Spleen (tissue), 11 donors: Measurements from ENCODE around the gene KIAA1614. TPM values are rescaled to one million over a fixed set of nuclear protein-coding genes. Genes with fewer than 3 reads are reported as not detected.

Source experiments
- DNase-seq: peaks from one replicate; pipeline ENCODE4 v3.0.0-alpha.2; 2020
- H3K27ac ChIP-seq, 8 donors: fragments of 200-600 bp; sonication (generic) in 7 of 8; 1 replicate in 4 of 8; 2 replicates in 4 of 8; pipeline versions ENCODE4 v1.5.0 to v1.8.0; 2016 to 2021; ENCODE audit warnings: inconsistent platforms in 4 of 8, mild to moderate bottlenecking in 4 of 8, moderate library complexity in 1 of 8
- H3K27me3 ChIP-seq, 7 donors: fragments of 200-600 bp; sonication (generic) in 6 of 7; replicated peaks in 1 of 7; 1 replicate in 4 of 7; 2 replicates in 3 of 7; pipeline versions ENCODE4 v1.5.0 to v1.8.0; 2016 to 2021; ENCODE audit warnings: inconsistent platforms in 3 of 7, mild to moderate bottlenecking in 1 of 7
- H3K36me3 ChIP-seq, 6 donors: fragments of 200-600 bp; sonication (generic) in 5 of 6; 1 replicate in 4 of 6; 2 replicates in 2 of 6; pipeline versions ENCODE4 v1.5.0 to v1.8.0; 2016 to 2021; ENCODE audit warnings: inconsistent platforms in 2 of 6
- H3K4me1 ChIP-seq, 6 donors: fragments of 200-600 bp; sonication (generic) in 5 of 6; 1 replicate in 3 of 6; 2 replicates in 3 of 6; pipeline versions ENCODE4 v1.5.0 to v1.8.0; 2016 to 2021; ENCODE audit warnings: inconsistent platforms in 3 of 6
- H3K4me3 ChIP-seq, 8 donors: fragments of 200-600 bp; sonication (generic) in 7 of 8; 1 replicate in 4 of 8; 2 replicates in 4 of 8; pipeline versions ENCODE4 v1.5.0 to v1.8.0; 2016 to 2021; ENCODE audit warnings: inconsistent platforms in 4 of 8, mild to moderate bottlenecking in 4 of 8, moderate library complexity in 2 of 8
- H3K9me3 ChIP-seq, 8 donors: fragments of 200-600 bp; sonication (generic) in 7 of 8; 1 replicate in 4 of 8; 2 replicates in 4 of 8; pipeline versions ENCODE4 v1.5.0 to v1.8.0; 2016 to 2021; ENCODE audit warnings: inconsistent platforms in 4 of 8
- POLR2A ChIP-seq, 3 donors: fragments of 450-650 bp; IDR thresholded peaks; one replicate each; pipeline ENCODE4 v1.5.1; 2017; ENCODE audit warnings: antibody characterized with exemption in 3 of 3, mild to moderate bottlenecking in 1 of 3
- POLR2AphosphoS5 ChIP-seq, 3 donors: sonication (generic); formaldehyde crosslinking; IDR thresholded peaks; one replicate each; pipeline ENCODE4 v1.5.1; 2017; ENCODE audit warnings: antibody characterized with exemption in 3 of 3
- WGBS, 5 donors: extraction: QIAGEN DNeasy Blood & Tissue Kit in 3 of 5; methylation state at CpG; one replicate each; pipeline versions ENCODE4 v1.1.5 to v1.1.7; 2013 to 2018; 5-methylcytosine and 5-hydroxymethylcytosine counted together
- intact Hi-C: fragments of 100-400 bp; cut with DNase I; formaldehyde crosslinking; loops from one replicate; pipeline ENCODE4 v1.15.0; 2023; ENCODE audit warnings: low total_unique reads
- polyA plus RNA-seq, 3 donors: library from polyadenylated mRNA; stranded (reverse); fragments of 200-250 nt; gene quantifications; one replicate each; pipeline ENCODE4 v1.2.1, GENCODE V29; 2013
- total RNA-seq, 7 donors: library from RNA; depleted of rRNA in 3 of 7; stranded (reverse); fragments of >200 nt in 3 of 7; fragmentation: NEBNext Ultra II Directional in 4 of 7; extraction: Animal tissue kit (Norgen Biotek cat#: 25700) in 4 of 7; gene quantifications; one replicate each; pipeline versions ENCODE4 v1.1.0 to v1.2.1, GENCODE V29; 2016 to 2021
- TF ChIP-seq, protein P1 (sequence below), 11 experiments: fragments of 200-600 bp in 7 of 11; fragments of 450-650 bp in 4 of 11; sonication (generic) in 4 of 11; IDR thresholded peaks in 8 of 11; conservative IDR thresholded peaks in 3 of 11; 1 replicate in 7 of 11; 2 replicates in 4 of 11; pipeline versions ENCODE4 v1.4.0 to v1.8.0; 2016 to 2021; ENCODE audit warnings: antibody characterized with exemption in 11 of 11, inconsistent platforms in 4 of 11, mild to moderate bottlenecking in 1 of 11
- donor health status: healthy with polysubstance abuse.
- donor health status: DM: no; HTN: no; CAD: no; lungs with moderate emphysema.
- donor health status: DM: no; HTN: no; CAD: no.
- donor health status: Bipolar disorder and iron deficiency.
- donor health status: healthy.
- donor health status: DM: no; HTN: no; CAD: no.
- donor health status: DM: yes; HTN: yes; CAD: no.

The KIAA1614 gene
- total and polyA plus RNA-seq, 10 donors: 0.50 to 7.4 (median 3.0) TPM

DNA sequence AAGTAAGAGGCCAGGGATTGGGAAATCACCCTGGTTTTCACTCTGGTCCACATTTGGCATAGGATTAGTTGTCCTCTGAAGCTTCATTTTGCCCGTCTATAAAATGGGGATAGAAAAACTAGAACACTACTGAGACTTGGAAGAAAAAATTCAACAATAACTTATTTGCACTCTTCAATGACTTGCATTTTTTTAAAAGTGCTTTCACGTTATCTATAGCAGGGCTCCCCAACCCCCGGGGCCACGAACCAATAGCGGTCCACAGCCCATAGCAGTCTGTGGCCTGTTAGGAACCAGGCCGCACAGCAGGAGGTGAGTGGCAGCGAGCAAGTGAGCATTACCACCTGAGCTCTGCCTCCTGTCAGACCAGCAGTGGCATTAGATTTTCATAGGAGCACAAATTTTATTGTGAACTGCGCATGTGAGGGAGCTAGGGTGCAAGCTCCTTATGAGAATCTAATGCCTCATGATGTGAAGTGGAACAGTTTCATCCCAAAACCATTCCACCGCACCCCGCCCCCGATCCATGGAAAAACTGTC, 2.8 kb downstream of the KIAA1614 start:
- intact Hi-C loops: no loop called here
- H3K27me3 ChIP-seq: peaks cover 0 to 40% (median 19%) of the 10 kb centered on the region in 7 donors
- TF ChIP-seq POLR2A (IDR thresholded peaks at IDR 0.05): no peak
- TF ChIP-seq, protein P1, sequence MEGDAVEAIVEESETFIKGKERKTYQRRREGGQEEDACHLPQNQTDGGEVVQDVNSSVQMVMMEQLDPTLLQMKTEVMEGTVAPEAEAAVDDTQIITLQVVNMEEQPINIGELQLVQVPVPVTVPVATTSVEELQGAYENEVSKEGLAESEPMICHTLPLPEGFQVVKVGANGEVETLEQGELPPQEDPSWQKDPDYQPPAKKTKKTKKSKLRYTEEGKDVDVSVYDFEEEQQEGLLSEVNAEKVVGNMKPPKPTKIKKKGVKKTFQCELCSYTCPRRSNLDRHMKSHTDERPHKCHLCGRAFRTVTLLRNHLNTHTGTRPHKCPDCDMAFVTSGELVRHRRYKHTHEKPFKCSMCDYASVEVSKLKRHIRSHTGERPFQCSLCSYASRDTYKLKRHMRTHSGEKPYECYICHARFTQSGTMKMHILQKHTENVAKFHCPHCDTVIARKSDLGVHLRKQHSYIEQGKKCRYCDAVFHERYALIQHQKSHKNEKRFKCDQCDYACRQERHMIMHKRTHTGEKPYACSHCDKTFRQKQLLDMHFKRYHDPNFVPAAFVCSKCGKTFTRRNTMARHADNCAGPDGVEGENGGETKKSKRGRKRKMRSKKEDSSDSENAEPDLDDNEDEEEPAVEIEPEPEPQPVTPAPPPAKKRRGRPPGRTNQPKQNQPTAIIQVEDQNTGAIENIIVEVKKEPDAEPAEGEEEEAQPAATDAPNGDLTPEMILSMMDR (IDR thresholded peaks at IDR 0.05 in 8 of 11, conservative IDR thresholded peaks at IDR 0.05 in 3 of 11): no peak
- no peak for TF ChIP-seq POLR2AphosphoS5 (IDR thresholded peaks at IDR 0.05)
- no peak overlapping the region for H3K4me3 ChIP-seq
- DNase-seq: no peak
- peaks cover 0 to 36% (median 20%) of the 10 kb centered on the region in 6 donors for H3K4me1 ChIP-seq
- no peaks in the 10 kb centered on the region for H3K36me3 ChIP-seq
- no peak overlapping the region for H3K27ac ChIP-seq
- H3K9me3 ChIP-seq: no peaks in the 10 kb centered on the region
- WGBS, 5 donors: 84 to 96% (median 90%) methylated on average over 11 of the region's 11 CpGs

DNA sequence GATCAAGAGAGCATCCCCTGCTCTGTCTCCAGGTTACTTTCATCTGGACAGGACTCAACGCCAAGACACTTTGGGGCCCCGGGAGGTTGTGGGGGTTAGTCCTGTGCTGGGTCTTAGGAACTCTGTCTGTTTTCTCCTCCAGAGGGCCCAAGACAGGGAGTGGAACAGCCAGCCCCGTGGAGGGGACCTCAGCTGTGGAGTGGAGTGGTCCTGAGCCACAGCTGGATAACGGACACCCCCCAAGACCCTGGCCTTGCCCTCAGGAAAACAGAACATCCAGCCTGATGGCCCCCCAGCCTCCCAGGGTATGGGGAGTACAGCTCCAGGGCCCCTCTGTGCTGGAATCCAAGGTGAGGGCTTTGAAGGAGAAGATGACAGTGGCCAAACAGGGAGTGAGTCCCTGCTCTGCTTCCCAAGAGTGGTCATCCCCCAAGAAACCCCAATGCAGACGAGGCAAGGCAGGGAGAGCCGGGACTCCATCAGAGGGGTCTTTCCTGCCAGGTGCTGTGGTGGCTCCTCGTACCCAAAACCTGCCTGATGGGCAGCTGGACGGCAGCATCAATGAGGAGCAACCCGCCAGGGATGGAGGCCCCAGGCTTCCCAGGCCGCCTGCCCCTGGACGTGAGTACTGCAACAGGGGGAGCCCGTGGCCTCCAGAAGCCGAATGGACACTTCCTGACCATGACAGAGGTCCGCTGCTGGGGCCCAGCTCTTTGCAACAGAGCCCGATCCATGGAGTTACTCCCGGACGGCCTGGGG, 3.5 kb downstream of the KIAA1614 start:
- TF ChIP-seq, protein P1 (IDR thresholded peaks at IDR 0.05 in 8 of 11, conservative IDR thresholded peaks at IDR 0.05 in 3 of 11): no peak
- TF ChIP-seq POLR2AphosphoS5 (IDR thresholded peaks at IDR 0.05) (no peak), POLR2A (IDR thresholded peaks at IDR 0.05) (no peak)
- no peak overlapping the region for H3K27ac ChIP-seq
- DNase-seq: no peak
- H3K4me3 ChIP-seq: no peak overlapping the region
- peaks cover 0 to 38% (median 19%) of the 10 kb centered on the region in 7 donors for H3K27me3 ChIP-seq
- intact Hi-C loops: no loop called here
- H3K4me1 ChIP-seq: peaks cover 0 to 33% (median 20%) of the 10 kb centered on the region in 6 donors
- no peaks in the 10 kb centered on the region for H3K9me3 ChIP-seq
- WGBS, 5 donors: 85 to 88% (median 86%) methylated on average over 12 to 17 of the region's 17 CpGs
- H3K36me3 ChIP-seq: no peaks in the 10 kb centered on the region

DNA sequence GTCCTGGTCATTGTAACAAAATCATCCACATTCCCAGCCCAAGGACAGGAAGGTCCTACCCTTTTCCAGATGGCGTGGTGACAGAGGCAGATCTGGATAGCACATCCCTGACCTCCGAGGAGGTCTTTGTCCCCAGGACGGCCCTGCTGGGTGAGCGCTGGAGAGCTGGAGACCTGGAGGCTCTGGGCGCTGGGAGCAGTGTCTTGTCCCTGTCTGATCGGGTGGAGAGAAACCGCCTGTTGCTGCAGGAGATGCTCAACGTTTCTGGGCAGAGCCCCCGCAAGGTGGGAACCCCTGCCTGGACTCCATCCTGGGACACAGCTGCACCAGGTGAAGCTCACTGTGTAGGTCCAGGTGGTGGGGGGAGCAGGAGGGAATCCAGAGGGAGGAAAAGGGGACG, 4.1 kb downstream of the KIAA1614 start:
- intact Hi-C loops: no loop called here
- TF ChIP-seq POLR2A (IDR thresholded peaks at IDR 0.05) (no peak), POLR2AphosphoS5 (IDR thresholded peaks at IDR 0.05) (no peak)
- TF ChIP-seq, protein P1 (IDR thresholded peaks at IDR 0.05 in 8 of 11, conservative IDR thresholded peaks at IDR 0.05 in 3 of 11): no peak

More for the DNA sequence above, 4.1 kb downstream of the KIAA1614 start:
- peaks cover 0 to 28% (median 17%) of the 10 kb centered on the region in 6 donors for H3K4me1 ChIP-seq
- H3K36me3 ChIP-seq: no peaks in the 10 kb centered on the region
- H3K4me3 ChIP-seq: no peak overlapping the region
- 81 to 90% (median 84%) methylated on average over 5 to 10 of the region's 10 CpGs for WGBS, 5 donors
- peaks cover 0 to 33% (median 17%) of the 10 kb centered on the region in 7 donors for H3K27me3 ChIP-seq
- H3K9me3 ChIP-seq: no peaks in the 10 kb centered on the region
- no peak overlapping the region for H3K27ac ChIP-seq
- no peak for DNase-seq
